Measurements from ENCODE around the gene SH2D3C.

SH2D3C gene

DNA sequence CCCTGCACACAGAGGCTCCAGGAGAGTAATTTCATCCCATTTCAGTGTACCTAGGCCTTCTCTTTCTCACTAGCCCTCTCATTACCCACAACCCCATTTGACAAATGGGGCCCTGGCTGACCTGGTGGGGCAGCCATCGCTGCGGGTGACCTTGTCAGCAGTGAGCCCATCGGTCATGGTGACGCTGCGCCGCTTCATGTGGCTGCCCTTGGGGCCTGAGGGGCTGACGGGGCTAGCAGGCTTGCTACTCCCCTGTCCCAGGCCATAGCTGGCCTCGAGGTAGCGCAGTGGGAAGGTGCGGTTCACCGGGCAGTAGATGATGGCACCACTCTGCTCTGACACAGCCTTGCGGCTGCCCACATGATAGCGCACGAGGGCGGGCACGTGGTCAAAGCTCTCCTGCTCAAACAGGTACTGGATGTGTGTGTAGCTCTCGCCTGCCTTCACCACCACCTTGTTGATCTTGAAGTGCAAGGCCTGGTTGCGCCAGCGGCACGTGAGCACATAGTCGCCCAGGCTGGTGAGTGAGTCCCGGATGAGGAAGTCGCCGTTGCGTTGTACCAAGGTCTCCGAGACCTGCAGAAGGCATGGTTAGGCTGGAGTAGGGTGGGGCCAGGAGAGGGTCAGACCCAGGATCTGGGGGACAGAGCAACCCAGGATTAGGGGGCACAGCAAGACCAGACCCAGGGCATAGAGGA lies 29.2 kb downstream of the SH2D3C start:
- no peak for TF ChIP-seq CTCF (IDR thresholded peaks at IDR 0.05; ENCODE audit: low read depth, low read length, missing control alignments)
- DNase-seq, result no peak
- H3K27me3 ChIP-seq (replicated peaks), result no peaks in the 10 kb centered on the region
- H3K36me3 ChIP-seq (replicated peaks), result no peaks in the 10 kb centered on the region
- no peak overlapping the region for H3K4me3 ChIP-seq (ENCODE audit: low read depth, low read length)
- no peak overlapping the region for H3K27ac ChIP-seq
- in situ Hi-C loops (cut with HindIII; ENCODE audit: low pct_ligation_motif_present, low sequenced_read_pairs), result no loop called here

DNA sequence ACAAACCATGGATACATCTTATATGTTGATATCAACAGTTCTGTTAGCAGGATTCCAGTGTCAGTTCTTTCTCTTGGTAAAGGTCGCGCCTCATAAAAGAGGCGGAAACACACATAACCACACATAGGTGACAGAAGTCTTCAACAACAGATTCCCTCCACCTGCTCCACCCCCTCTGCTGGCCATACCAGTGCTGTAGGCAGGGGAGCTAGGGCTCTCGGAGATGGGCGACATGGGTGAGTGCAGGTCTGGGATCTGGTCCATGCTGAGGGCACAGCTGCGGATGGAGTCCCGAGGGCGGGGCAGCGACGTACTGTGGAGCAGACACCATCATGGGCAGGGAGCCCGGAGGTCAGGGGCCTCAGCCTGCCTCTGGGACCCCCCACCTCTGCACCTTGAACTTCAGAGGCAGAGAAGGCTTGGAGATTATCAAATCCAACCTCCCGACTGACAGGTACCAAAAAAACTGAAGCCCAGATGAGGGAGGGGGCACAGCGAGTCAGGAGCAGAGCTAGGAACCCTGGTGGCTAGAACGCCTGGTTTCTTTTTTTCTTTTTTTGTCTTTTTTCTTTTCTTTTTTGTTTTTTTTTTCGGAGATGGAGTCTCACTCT lies 31.4 kb downstream of the SH2D3C start:
- Histone ChIP-seq H3K36me3 (replicated peaks) (no peaks in the 10 kb centered on the region), H3K27me3 (replicated peaks) (no peaks in the 10 kb centered on the region), H3K4me3 (ENCODE audit: low read depth, low read length) (no peak overlapping the region), H3K27ac (no peak overlapping the region)
- DNase-seq, result no peak
- TF ChIP-seq CTCF (IDR thresholded peaks at IDR 0.05; ENCODE audit: low read depth, low read length, missing control alignments), result peak; percentile 17
- in situ Hi-C loops (cut with HindIII; ENCODE audit: low pct_ligation_motif_present, low sequenced_read_pairs), result no loop called here

- H3K27ac ChIP-seq, result no peak overlapping the region
- no peak for DNase-seq
- no peaks in the 10 kb centered on the region for H3K36me3 ChIP-seq (replicated peaks)
- in situ Hi-C loops (cut with HindIII; ENCODE audit: low pct_ligation_motif_present, low sequenced_read_pairs), result no loop called here
- no peak for TF ChIP-seq CTCF (IDR thresholded peaks at IDR 0.05; ENCODE audit: low read depth, low read length, missing control alignments)
- H3K27me3 ChIP-seq (replicated peaks), result no peaks in the 10 kb centered on the region
- no peak overlapping the region for H3K4me3 ChIP-seq (ENCODE audit: low read depth, low read length)
Measured at GRCh38 chr9:127744398-127745110, 33.9 kb downstream of the SH2D3C start.

DNA sequence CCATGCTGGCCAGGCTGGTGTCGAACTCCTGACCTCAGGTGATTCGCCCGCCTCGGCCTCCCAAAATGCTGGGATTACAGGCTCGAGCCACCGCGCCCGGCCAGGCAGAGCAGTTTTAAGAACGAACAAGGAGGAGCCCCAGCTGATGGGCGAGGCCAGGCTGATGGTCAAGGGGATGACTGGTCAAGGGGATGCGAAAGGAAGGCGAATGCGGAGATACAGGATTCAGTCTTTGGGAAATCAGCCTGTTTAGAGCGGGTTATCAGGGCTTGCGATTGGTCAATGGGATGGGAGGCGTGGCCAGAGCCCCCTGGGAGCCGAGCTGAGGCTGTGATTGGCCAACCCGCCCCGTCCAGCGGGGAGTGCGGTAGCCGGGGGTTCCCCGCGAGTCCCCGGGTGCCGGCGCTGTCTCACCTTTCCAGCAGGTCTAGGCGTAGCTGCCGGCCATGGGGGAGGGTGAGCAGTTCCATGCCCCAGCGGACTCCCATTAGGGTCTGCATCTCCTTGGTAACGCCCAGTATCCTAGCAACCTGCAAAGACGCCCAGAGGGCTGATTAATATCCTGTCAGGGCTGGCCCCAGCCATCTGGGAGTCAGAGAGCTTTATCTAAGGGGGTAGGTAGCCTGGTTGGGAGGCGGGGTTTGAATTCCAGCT lies 35.9 kb downstream of the SH2D3C start:
- Histone ChIP-seq H3K4me3 (ENCODE audit: low read depth, low read length) (peak overlapping the region; percentile 53), H3K27me3 (replicated peaks) (no peaks in the 10 kb centered on the region), H3K36me3 (replicated peaks) (no peaks in the 10 kb centered on the region), H3K27ac (no peak overlapping the region)
- in situ Hi-C loops (cut with HindIII; ENCODE audit: low pct_ligation_motif_present, low sequenced_read_pairs), result no loop called here
- no peak for DNase-seq
- no peak for TF ChIP-seq CTCF (IDR thresholded peaks at IDR 0.05; ENCODE audit: low read depth, low read length, missing control alignments)

GRCh38 chr9:127741831-127742434 lies 36.5 kb downstream of the SH2D3C start:
- no peak for DNase-seq
- no peak for TF ChIP-seq CTCF (IDR thresholded peaks at IDR 0.05; ENCODE audit: low read depth, low read length, missing control alignments)
- Histone ChIP-seq H3K27me3 (replicated peaks) (no peaks in the 10 kb centered on the region), H3K27ac (no peak overlapping the region), H3K4me3 (ENCODE audit: low read depth, low read length) (peak overlapping the region; percentile 53), H3K36me3 (replicated peaks) (no peaks in the 10 kb centered on the region)
- in situ Hi-C loops (cut with HindIII; ENCODE audit: low pct_ligation_motif_present, low sequenced_read_pairs), result no loop called here

Data from brain microvascular endothelial cell (primary cell).